Measurements from ENCODE around the gene MRPL50. TPM values are rescaled to one million over a fixed set of nuclear protein-coding genes. Genes with fewer than 3 reads are reported as not detected.

The MRPL50 gene
- total RNA-seq, 1 donor: 17.3 TPM

- DNase-seq (ENCODE audit: low read depth): no peak
- H3K4me3 ChIP-seq (ENCODE audit: low read depth, low read length): no peak overlapping the region
- TF ChIP-seq, protein P1, sequence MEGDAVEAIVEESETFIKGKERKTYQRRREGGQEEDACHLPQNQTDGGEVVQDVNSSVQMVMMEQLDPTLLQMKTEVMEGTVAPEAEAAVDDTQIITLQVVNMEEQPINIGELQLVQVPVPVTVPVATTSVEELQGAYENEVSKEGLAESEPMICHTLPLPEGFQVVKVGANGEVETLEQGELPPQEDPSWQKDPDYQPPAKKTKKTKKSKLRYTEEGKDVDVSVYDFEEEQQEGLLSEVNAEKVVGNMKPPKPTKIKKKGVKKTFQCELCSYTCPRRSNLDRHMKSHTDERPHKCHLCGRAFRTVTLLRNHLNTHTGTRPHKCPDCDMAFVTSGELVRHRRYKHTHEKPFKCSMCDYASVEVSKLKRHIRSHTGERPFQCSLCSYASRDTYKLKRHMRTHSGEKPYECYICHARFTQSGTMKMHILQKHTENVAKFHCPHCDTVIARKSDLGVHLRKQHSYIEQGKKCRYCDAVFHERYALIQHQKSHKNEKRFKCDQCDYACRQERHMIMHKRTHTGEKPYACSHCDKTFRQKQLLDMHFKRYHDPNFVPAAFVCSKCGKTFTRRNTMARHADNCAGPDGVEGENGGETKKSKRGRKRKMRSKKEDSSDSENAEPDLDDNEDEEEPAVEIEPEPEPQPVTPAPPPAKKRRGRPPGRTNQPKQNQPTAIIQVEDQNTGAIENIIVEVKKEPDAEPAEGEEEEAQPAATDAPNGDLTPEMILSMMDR (IDR thresholded peaks at IDR 0.05; ENCODE audit: insufficient read depth, low read depth, low read length): no peak
Observed at GRCh38 chr9:101369884-101370531, 28.4 kb downstream of the MRPL50 start.

GRCh38 chr9:101369286-101369685 is 29.1 kb downstream of the MRPL50 start:
- no peak overlapping the region for H3K4me3 ChIP-seq (ENCODE audit: low read depth, low read length)
- TF ChIP-seq, protein P1 (IDR thresholded peaks at IDR 0.05; ENCODE audit: insufficient read depth, low read depth, low read length): no peak
- no peak for DNase-seq (ENCODE audit: low read depth)

GRCh38 chr9:101367323-101367722 is 31.1 kb downstream of the MRPL50 start:
- H3K4me3 ChIP-seq (ENCODE audit: low read depth, low read length): no peak overlapping the region
- no peak for DNase-seq (ENCODE audit: low read depth)
- TF ChIP-seq, protein P1 (IDR thresholded peaks at IDR 0.05; ENCODE audit: insufficient read depth, low read depth, low read length): no peak

- DNase-seq (ENCODE audit: low read depth): peak; percentile 3
- no peak overlapping the region for H3K4me3 ChIP-seq (ENCODE audit: low read depth, low read length)
- TF ChIP-seq, protein P1 (IDR thresholded peaks at IDR 0.05; ENCODE audit: insufficient read depth, low read depth, low read length): no peak
Observed at GRCh38 chr9:101366038-101366756, 32.2 kb downstream of the MRPL50 start.

DNA sequence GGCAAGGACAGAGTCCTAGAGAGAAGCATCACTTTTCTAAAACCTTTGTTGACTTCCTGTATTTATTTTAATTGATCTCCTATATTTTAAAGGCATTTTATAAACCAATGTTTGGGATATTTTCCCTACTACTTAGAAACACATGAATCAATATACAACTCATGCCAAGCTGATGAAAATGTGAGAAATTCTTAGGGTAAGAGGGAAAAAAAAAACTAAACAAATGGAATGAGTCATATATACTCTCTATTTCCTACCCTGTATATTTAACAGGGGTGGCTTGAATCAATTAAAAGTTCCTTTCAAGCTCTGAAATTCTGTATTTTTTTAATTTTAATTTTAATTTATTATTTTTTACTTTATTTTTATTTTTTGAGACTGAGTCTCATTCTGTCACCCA is 33.2 kb downstream of the MRPL50 start:
- DNase-seq (ENCODE audit: low read depth): peak; percentile 4
- TF ChIP-seq, protein P1 (IDR thresholded peaks at IDR 0.05; ENCODE audit: insufficient read depth, low read depth, low read length): no peak
- no peak overlapping the region for H3K4me3 ChIP-seq (ENCODE audit: low read depth, low read length)

GRCh38 chr9:101362450-101362849 is 36.0 kb downstream of the MRPL50 start:
- H3K4me3 ChIP-seq (ENCODE audit: low read depth, low read length): no peak overlapping the region
- DNase-seq (ENCODE audit: low read depth): no peak
- TF ChIP-seq, protein P1 (IDR thresholded peaks at IDR 0.05; ENCODE audit: insufficient read depth, low read depth, low read length): no peak

Measured in fibroblast of villous mesenchyme (primary cell).